H9 (cell line): ENCODE measurements around the gene TSSK2. TPM values are rescaled to one million over a fixed set of nuclear protein-coding genes. Genes with fewer than 3 reads are reported as not detected.

Source experiments
- DNase-seq: peaks from one replicate; pipeline ENCODE4 v3.0.0-alpha.2; 2017
- H2AFZ ChIP-seq: one replicate; pipeline ENCODE4 v1.6.1; 2013; ENCODE audit warnings: mild to moderate bottlenecking, low read length, control low read depth, moderate library complexity
- H2AK5ac ChIP-seq: 2 replicates; pipeline ENCODE4 v1.6.1; 2013; ENCODE audit warnings: low read length, control low read depth, mixed read lengths; ENCODE audit not compliant: insufficient read length
- H2BK120ac ChIP-seq: one replicate; pipeline ENCODE4 v1.6.1; 2013; ENCODE audit warnings: low read depth, mild to moderate bottlenecking, low read length, control low read depth, inconsistent platforms; ENCODE audit not compliant: poor library complexity, severe bottlenecking
- H2BK12ac ChIP-seq: 2 replicates; pipeline ENCODE4 v1.6.1; 2013; ENCODE audit warnings: low read length, control low read depth, mixed read lengths, low read depth; ENCODE audit not compliant: insufficient read length
- H2BK15ac ChIP-seq: 2 replicates; pipeline ENCODE4 v1.6.1; 2013; ENCODE audit warnings: low read depth, low read length, control low read depth
- H2BK20ac ChIP-seq: one replicate; pipeline ENCODE4 v1.6.1; 2013; ENCODE audit warnings: low read depth, mild to moderate bottlenecking, low read length, control low read depth, inconsistent platforms; ENCODE audit not compliant: poor library complexity, severe bottlenecking
- H2BK5ac ChIP-seq: 2 replicates; pipeline ENCODE4 v1.6.1; 2013; ENCODE audit warnings: low read length, control low read depth, mixed read lengths; ENCODE audit not compliant: insufficient read length
- H3K14ac ChIP-seq: 2 replicates; pipeline ENCODE4 v1.6.1; 2013; ENCODE audit warnings: low read length, control low read depth; ENCODE audit not compliant: insufficient read depth
- H3K18ac ChIP-seq: 2 replicates; pipeline ENCODE4 v1.6.1; 2013; ENCODE audit warnings: low read depth, mild to moderate bottlenecking, mixed read lengths, low read length, control low read depth; ENCODE audit not compliant: insufficient read length
- H3K23ac ChIP-seq: 2 replicates; pipeline ENCODE4 v1.6.1; 2013; ENCODE audit warnings: low read length, control low read depth, mixed read lengths, low read depth; ENCODE audit not compliant: insufficient read length
- H3K23me2 ChIP-seq: 2 replicates; pipeline ENCODE4 v1.6.1; 2013; ENCODE audit warnings: low read depth, mild to moderate bottlenecking, mixed read lengths, low read length, control low read depth; ENCODE audit not compliant: insufficient read length, poor library complexity, severe bottlenecking
- H3K27ac ChIP-seq: 2 replicates; pipeline ENCODE4 v1.5.1; 2013; ENCODE audit warnings: low read length, control low read depth, mixed read lengths, low read depth; ENCODE audit not compliant: insufficient read length
- H3K27me3 ChIP-seq: 2 replicates; pipeline ENCODE4 v1.6.1; 2013; ENCODE audit warnings: low read length, control low read depth, inconsistent platforms; ENCODE audit not compliant: insufficient read depth
- H3K4ac ChIP-seq: 2 replicates; pipeline ENCODE4 v1.6.1; 2013; ENCODE audit warnings: low read depth, mild to moderate bottlenecking, control low read depth, inconsistent platforms, low read length, moderate library complexity
- H3K4me1 ChIP-seq: 2 replicates; pipeline ENCODE4 v1.6.1; 2013; ENCODE audit warnings: low read length, control low read depth, inconsistent platforms; ENCODE audit not compliant: insufficient read depth
- H3K4me2 ChIP-seq: 2 replicates; pipeline ENCODE4 v1.6.1; 2013; ENCODE audit warnings: low read length, control low read depth, mixed read lengths; ENCODE audit not compliant: insufficient read length, insufficient read depth
- H3K56ac ChIP-seq: 2 replicates; pipeline ENCODE4 v1.6.1; 2013; ENCODE audit warnings: low read depth, mild to moderate bottlenecking, mixed read lengths, low read length, control low read depth; ENCODE audit not compliant: insufficient read length
- H3K79me1 ChIP-seq: 2 replicates; pipeline ENCODE4 v1.6.1; 2013; ENCODE audit warnings: low read depth, mild to moderate bottlenecking, moderate library complexity, low read length, control low read depth, inconsistent platforms; ENCODE audit not compliant: insufficient read depth, poor library complexity, severe bottlenecking
- H3K79me2 ChIP-seq: 2 replicates; pipeline ENCODE4 v1.6.1; 2013; ENCODE audit warnings: low read length, control low read depth, inconsistent platforms; ENCODE audit not compliant: insufficient read depth
- H3K9ac ChIP-seq: 2 replicates; pipeline ENCODE4 v1.6.1; 2013; ENCODE audit warnings: low read length, control low read depth, mixed read lengths; ENCODE audit not compliant: insufficient read length; ENCODE audit errors: extremely low read depth
- H3K9me3 ChIP-seq: one replicate; pipeline ENCODE4 v1.6.1; 2013; ENCODE audit warnings: low read depth, low read length, inconsistent platforms; ENCODE audit not compliant: control insufficient read depth
- H3T11ph ChIP-seq: one replicate; pipeline ENCODE4 v1.6.1; 2013; ENCODE audit warnings: mild to moderate bottlenecking, low read length, control low read depth, inconsistent platforms
- H4K20me1 ChIP-seq: one replicate; pipeline ENCODE4 v1.6.1; 2013; ENCODE audit not compliant: control insufficient read depth, insufficient read length, insufficient read depth
- H4K5ac ChIP-seq: 2 replicates; pipeline ENCODE4 v1.6.1; 2013; ENCODE audit warnings: low read depth, mild to moderate bottlenecking, mixed read lengths, low read length, control low read depth; ENCODE audit not compliant: insufficient read length
- H4K8ac ChIP-seq: replicated peaks from 2 replicates; pipeline ENCODE4 v1.6.1; 2013; ENCODE audit warnings: low read length, control low read depth, mixed read lengths, low read depth; ENCODE audit not compliant: insufficient read length
- H4K91ac ChIP-seq: 2 replicates; pipeline ENCODE4 v1.6.1; 2013; ENCODE audit warnings: low read depth, mild to moderate bottlenecking, moderate library complexity, mixed read lengths, low read length, control low read depth; ENCODE audit not compliant: insufficient read length
- H3K27ac Mint-ChIP-seq, 3 experiments: 2 replicates in 2 of 3; 3 replicates in 1 of 3; pipeline ENCODE4 v1.8.0; 2020 to 2021; ENCODE audit warnings: mixed read lengths in 3 of 3, mild to moderate bottlenecking in 1 of 3, moderate library complexity in 1 of 3
- H3K27me3 Mint-ChIP-seq: 2 replicates; pipeline ENCODE4 v1.8.0; 2021; ENCODE audit warnings: low read depth, mild to moderate bottlenecking, moderate library complexity, mixed read lengths
- H3K36me3 Mint-ChIP-seq, 3 experiments: 2 replicates in 2 of 3; 3 replicates in 1 of 3; pipeline ENCODE4 v1.8.0; 2020 to 2021; ENCODE audit warnings: low read depth in 3 of 3, mixed read lengths in 3 of 3; ENCODE audit not compliant: insufficient read depth in 1 of 3
- H3K4me1 Mint-ChIP-seq, 2 experiments: 2 replicates each; pipeline ENCODE4 v1.8.0; 2020; ENCODE audit warnings: mixed read lengths in 2 of 2
- H3K4me3 Mint-ChIP-seq, 2 experiments: 2 replicates in 1 of 2; 3 replicates in 1 of 2; pipeline ENCODE4 v1.8.0; 2020 to 2021; ENCODE audit warnings: mild to moderate bottlenecking in 2 of 2, mixed read lengths in 2 of 2, moderate library complexity in 1 of 2
- H3K9me3 Mint-ChIP-seq, 2 experiments: 2 replicates in 1 of 2; 3 replicates in 1 of 2; pipeline ENCODE4 v1.8.0; 2020; ENCODE audit warnings: mild to moderate bottlenecking in 2 of 2, mixed read lengths in 2 of 2, moderate library complexity in 1 of 2
- CTCF ChIP-seq: fragments of 200-600 bp; sonication (generic); conservative IDR thresholded peaks from 3 replicates; pipeline ENCODE4 v1.8.0; 2021; ENCODE audit warnings: antibody characterized with exemption, mild to moderate bottlenecking
- WGBS: extraction: QIAGEN DNeasy Blood & Tissue Kit; methylation state at CpG from one replicate; pipeline ENCODE4 v1.1.7; 2013; ENCODE audit warnings: missing lambda C conversion rate, low lambda C conversion rate, mixed read lengths; ENCODE audit not compliant: insufficient read length; ENCODE audit errors: extremely low coverage; 5-methylcytosine and 5-hydroxymethylcytosine counted together
- total RNA-seq: library from RNA; stranded (reverse); gene quantifications from 2 replicates; pipeline ENCODE4 v1.2.1, GENCODE V29; 2021

The TSSK2 gene
- total RNA-seq, 1 experiment from 2014 or later = not detected

GRCh38 chr22:19111140-19111539 is 20.0 kb upstream of the TSSK2 start:
- H3K18ac ChIP-seq = no peak overlapping the region
- H3K23me2 ChIP-seq = no peaks in the 10 kb centered on the region
- H3K9me3 ChIP-seq = no peaks in the 10 kb centered on the region
- H3K4ac ChIP-seq = no peak overlapping the region
- Mint-ChIP-seq H3K4me1 (peaks cover 23 to 37% of the 10 kb centered on the region in 2 experiments), H3K36me3 (peaks cover 0 to 4% (median 1%) of the 10 kb centered on the region in 3 experiments; a peak in 2 of 7 replicates), H3K4me3 (no peak overlapping the region), H3K27ac (peak overlapping the region in 2 of 3 experiments; percentile 3 to 42; a peak in 2 of 7 replicates), H3K9me3 (no peaks in the 10 kb centered on the region), H3K27me3 (no peaks in the 10 kb centered on the region)
- no peak overlapping the region for H4K8ac ChIP-seq
- no peak overlapping the region for H2BK12ac ChIP-seq
- H3K79me1 ChIP-seq = peaks cover 4% of the 10 kb centered on the region
- H4K20me1 ChIP-seq = peaks cover 2% of the 10 kb centered on the region
- H2BK15ac ChIP-seq = no peak overlapping the region
- H2BK5ac ChIP-seq = no peak overlapping the region
- WGBS = no CpG with 5 or more reads among the region's 3 CpGs
- peak; percentile 33; the same call in 1 of the 3 replicates for TF ChIP-seq CTCF
- peak overlapping the region; percentile 4; the same call in 1 of the 2 replicates for H3K14ac ChIP-seq
- H2BK120ac ChIP-seq = no peak overlapping the region
- peaks cover 26% of the 10 kb centered on the region; the same call in 1 of the 2 replicates for H3K79me2 ChIP-seq
- no peaks in the 10 kb centered on the region for H3K27me3 ChIP-seq
- DNase-seq = no peak
- no peak overlapping the region for H3K9ac ChIP-seq
- H4K91ac ChIP-seq = no peak overlapping the region
- no peak overlapping the region for H3K4me2 ChIP-seq
- no peak overlapping the region for H4K5ac ChIP-seq
- no peak overlapping the region for H3K56ac ChIP-seq
- peaks cover 8% of the 10 kb centered on the region; the same call in 1 of the 2 replicates for H3K4me1 ChIP-seq
- H2AFZ ChIP-seq = no peak overlapping the region
- no peak overlapping the region for H3K23ac ChIP-seq
- no peak overlapping the region for H3T11ph ChIP-seq
- H3K27ac ChIP-seq = no peak overlapping the region
- no peak overlapping the region for H2AK5ac ChIP-seq
- H2BK20ac ChIP-seq = no peak overlapping the region
